ENCODE measurements around the gene ELK4. TPM values are rescaled to one million over a fixed set of nuclear protein-coding genes. Genes with fewer than 3 reads are reported as not detected.

ELK4 gene, protein sequence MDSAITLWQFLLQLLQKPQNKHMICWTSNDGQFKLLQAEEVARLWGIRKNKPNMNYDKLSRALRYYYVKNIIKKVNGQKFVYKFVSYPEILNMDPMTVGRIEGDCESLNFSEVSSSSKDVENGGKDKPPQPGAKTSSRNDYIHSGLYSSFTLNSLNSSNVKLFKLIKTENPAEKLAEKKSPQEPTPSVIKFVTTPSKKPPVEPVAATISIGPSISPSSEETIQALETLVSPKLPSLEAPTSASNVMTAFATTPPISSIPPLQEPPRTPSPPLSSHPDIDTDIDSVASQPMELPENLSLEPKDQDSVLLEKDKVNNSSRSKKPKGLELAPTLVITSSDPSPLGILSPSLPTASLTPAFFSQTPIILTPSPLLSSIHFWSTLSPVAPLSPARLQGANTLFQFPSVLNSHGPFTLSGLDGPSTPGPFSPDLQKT
- 10 to 100 TPM; 72.8 to 86.8 TPM for total RNA-seq

DNA sequence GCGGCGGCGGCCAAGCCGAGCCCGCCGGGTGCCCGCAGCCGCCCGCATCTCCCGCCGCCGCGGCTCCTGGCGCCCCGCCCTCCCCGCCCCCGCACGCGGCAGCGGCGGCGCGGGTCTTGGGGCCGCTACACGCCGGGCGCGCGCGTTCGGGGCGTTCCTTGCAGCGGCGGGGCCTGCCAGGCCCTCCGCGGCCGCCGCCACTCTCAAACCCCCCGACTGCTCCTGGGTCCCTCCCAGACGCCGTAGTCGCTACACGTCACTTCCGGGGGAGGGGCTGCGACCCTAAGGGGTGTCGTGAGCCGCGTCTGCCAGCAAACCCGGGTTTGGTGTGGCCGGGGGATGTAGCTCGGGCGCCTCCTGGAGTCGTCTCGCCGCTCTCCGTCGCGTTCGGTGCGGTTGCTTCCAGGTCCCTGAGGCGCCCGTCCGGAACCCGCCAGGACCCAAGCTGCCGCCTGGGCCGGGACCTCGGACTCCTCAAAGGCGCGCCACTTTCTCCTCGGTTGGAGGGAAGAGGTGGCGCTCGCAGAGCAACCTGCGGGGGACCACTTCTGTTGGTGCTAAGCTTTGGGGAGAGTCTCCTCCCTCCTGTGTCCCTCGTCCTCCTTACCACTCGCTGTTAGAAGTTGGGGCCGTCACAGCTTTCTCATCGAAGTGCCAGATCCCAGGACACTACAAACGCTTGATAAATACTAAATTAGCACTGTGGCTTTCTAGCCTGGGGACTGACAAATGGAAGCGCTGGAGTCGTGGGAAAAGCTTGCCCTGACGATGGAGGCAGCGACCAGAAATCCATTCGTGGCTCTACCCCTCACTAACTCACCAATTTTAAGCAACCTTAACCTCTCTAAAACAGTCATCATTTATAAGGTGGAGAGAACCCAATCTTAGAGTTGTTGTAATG, at the start of gene ELK4:
Gene ELK4, minus strand, starts transcription at position 244 of the 901 bp plus-strand sequence. CDS start 8,129 bp downstream, outside the sequence.
- Mint-ChIP-seq H3K4me3 (peak within 1 kb of the TSS; percentile 93 to 94), H3K27ac (peak within 1 kb of the TSS; percentile 91), H3K27me3 (ENCODE audit: low read depth) (no peaks in the 10 kb centered on the region), H3K4me1 (ENCODE audit: low read depth) (peaks cover 30% of the 10 kb centered on the region), H3K36me3 (ENCODE audit: insufficient read depth in 2 of 2) (peaks cover 0 to 3% of the 10 kb centered on the region in 2 donors), H3K9me3 (no peaks in the 10 kb centered on the region)
- ATAC-seq (replicated peaks in 1 of 2) (peak; percentile 86), DNase-seq (peak; percentile 100)

DNA sequence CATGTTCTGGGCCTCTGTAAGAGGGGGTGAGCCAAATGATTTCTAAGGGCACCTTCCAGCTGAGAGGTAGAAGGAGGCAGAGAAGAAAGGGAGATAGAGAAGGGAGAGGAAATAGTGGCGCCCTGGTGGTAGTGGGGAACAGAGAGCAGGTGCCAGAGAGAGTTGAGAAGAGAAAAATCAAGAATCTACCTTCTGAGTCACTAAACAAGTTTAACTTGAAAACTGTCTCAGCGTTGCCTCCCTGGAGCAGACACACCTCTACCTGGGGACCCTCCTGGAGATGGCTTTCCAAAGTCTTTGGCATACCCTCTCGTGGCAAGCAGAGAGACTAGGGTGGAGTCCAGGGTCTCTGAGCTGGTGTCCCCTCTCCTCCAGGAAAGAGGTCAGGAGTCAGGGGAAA, 49.6 kb upstream of the ELK4 start:
- peak overlapping the region; percentile 74 to 81 for H3K4me3 Mint-ChIP-seq

DNA sequence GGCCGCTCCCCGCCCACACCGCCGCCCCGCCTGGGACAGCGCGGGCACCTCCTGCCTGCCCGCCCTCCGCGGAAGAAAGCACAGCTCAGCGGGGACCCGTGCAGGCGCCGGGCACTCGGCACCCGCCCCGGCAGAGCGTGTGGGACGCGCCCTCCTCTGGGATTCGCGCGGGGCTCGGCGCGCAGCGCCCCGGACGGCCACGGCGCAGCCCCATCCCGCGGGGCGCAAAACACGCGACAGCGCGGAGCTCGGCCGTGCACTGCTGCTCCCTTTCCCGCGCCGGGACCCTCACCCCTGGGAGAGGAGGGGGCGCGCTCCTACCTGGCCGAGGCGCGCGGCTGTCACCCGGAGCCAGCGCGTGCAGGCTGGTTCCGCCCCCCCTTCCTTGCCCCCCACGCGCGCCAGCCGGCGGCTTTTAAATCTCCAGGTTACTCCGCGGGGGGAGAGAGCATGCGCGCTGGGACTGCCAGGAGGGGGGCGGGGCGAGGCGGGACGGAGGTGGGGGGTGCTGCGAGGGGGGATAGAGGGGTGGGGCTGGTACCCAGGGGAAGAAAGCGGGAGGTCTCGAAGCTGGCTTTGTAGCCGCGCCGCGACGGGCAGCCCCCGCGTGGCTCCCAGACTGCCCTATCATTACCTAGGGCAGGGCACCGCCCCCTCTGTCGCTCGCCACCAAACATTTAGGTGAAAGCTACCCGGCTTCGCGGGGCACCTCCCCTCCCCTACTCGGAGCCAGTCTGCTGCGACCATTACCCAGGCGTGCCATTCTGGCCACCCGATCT, 48.5 kb upstream of the ELK4 start, which contains the start of gene SLC45A3:
Gene SLC45A3, minus strand, starts transcription at position 437 of the 779 bp plus-strand sequence. CDS start 15,853 bp downstream, outside the sequence.
- peak; percentile 48 to 50 for DNase-seq
- Mint-ChIP-seq H3K27me3 (ENCODE audit: low read depth) (peaks cover 20% of the 10 kb centered on the region), H3K27ac (no peak within 1 kb of the TSS), H3K9me3 (no peaks in the 10 kb centered on the region), H3K4me1 (ENCODE audit: low read depth) (peaks cover 13% of the 10 kb centered on the region), H3K36me3 (ENCODE audit: insufficient read depth in 2 of 2) (no peaks in the 10 kb centered on the region), H3K4me3 (peak within 1 kb of the TSS; percentile 86 to 90)
- peak; percentile 84 to 87 for ATAC-seq (replicated peaks in 1 of 2)

More for the DNA sequence above, 49.6 kb upstream of the ELK4 start:
- DNase-seq (no peak), ATAC-seq (replicated peaks in 1 of 2) (no peak)
- Mint-ChIP-seq H3K4me1 (ENCODE audit: low read depth) (peaks cover 13% of the 10 kb centered on the region), H3K27ac (no peak overlapping the region), H3K36me3 (ENCODE audit: insufficient read depth in 2 of 2) (no peaks in the 10 kb centered on the region), H3K27me3 (ENCODE audit: low read depth) (peaks cover 20% of the 10 kb centered on the region), H3K9me3 (no peaks in the 10 kb centered on the region)

DNA sequence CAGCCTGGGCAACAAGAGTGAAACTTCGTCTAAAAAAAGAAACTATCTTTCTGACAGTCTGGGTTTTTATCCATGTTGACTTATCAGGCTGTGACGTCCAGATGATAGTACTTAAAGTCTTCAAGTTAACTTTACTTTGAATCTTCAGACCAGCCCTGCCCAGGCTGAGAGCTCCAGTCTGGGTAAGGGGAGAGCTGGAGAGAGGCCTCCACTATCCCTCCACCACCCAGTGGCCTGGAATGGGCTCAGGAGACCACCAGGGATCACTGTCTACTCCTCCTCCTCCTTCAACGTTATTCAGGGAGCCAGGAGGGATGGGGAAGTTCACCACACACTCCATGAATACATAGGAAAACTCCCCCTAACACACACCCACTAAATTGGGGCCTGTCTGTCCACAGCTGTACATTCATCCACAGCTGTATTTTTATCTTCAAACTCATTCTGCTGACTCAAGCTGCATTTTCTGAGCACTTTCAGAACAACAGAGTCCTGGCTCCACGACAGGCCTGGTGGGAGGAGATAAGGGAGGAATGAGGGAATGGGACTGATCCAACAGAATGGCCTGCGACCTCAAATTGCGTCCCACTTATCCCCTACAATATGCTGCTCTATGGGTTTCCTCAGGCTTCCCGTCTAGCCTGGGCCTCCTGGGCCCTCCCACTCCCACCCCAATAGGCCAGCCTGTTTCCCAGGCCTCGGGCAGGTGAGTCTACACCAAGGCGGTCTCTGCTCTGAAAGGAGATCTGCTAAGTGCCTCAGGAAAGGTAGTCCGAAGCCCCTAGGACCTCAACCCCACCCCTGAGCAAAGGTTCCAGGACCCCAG, 46.7 kb upstream of the ELK4 start:
- no peaks in the 10 kb centered on the region for H3K36me3 Mint-ChIP-seq (ENCODE audit: insufficient read depth in 2 of 2)
- H3K4me3 Mint-ChIP-seq, result peak overlapping the region; percentile 86 to 90
- H3K9me3 Mint-ChIP-seq, result no peaks in the 10 kb centered on the region
- H3K27me3 Mint-ChIP-seq (ENCODE audit: low read depth), result peaks cover 20% of the 10 kb centered on the region
- no peak overlapping the region for H3K27ac Mint-ChIP-seq
- peaks cover 13% of the 10 kb centered on the region for H3K4me1 Mint-ChIP-seq (ENCODE audit: low read depth)
- ATAC-seq (replicated peaks in 1 of 2) (no peak), DNase-seq (no peak)

DNA sequence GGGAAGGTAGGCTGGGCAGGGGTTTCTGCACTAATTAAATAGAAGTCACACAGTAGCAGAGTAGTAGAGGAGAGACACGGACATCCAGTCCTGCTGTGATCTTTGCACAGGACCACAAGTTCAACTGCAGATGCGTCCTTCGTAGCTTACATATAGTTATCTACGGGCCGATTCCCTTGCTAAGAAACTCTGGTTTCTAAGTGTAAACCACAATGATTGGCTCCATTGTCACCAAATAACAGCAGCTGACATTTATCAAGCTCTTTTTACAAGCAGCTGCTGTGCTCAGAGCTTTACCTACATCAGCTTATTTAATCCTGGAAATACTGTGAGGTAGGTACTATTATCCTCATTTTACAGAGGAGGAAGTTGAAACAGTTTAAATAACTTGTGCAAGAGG, 45.4 kb upstream of the ELK4 start:
- Mint-ChIP-seq H3K9me3 (no peaks in the 10 kb centered on the region), H3K4me1 (ENCODE audit: low read depth) (peaks cover 13% of the 10 kb centered on the region), H3K27ac (no peak overlapping the region), H3K4me3 (no peak overlapping the region), H3K27me3 (ENCODE audit: low read depth) (peaks cover 23% of the 10 kb centered on the region), H3K36me3 (ENCODE audit: insufficient read depth in 2 of 2) (no peaks in the 10 kb centered on the region)
- ATAC-seq (replicated peaks in 1 of 2), result no peak
- no peak for DNase-seq

DNA sequence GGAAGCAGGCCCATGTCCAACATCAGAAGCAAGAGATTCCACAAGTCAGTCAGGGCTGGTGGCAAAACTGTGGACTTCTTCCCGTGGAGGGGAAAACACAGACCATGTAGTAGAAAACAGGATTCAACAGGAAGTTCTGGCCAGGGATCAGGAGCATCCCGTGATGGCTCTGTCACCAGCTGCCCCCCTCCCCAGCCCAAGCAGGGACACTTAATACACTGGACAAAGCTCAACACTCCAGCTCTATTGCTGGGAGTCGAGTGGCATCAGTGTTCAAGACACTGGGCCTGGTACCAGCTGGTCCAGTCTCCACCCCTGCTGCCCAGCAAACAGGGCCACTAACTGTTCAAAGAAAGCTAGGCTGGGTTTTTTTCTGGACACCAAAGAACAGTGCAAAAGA, 44.8 kb upstream of the ELK4 start:
- DNase-seq, result no peak
- ATAC-seq (replicated peaks in 1 of 2), result no peak
- no peaks in the 10 kb centered on the region for H3K9me3 Mint-ChIP-seq
- H3K27me3 Mint-ChIP-seq (ENCODE audit: low read depth), result peaks cover 26% of the 10 kb centered on the region
- no peak overlapping the region for H3K4me3 Mint-ChIP-seq
- peaks cover 13% of the 10 kb centered on the region for H3K4me1 Mint-ChIP-seq (ENCODE audit: low read depth)
- no peaks in the 10 kb centered on the region for H3K36me3 Mint-ChIP-seq (ENCODE audit: insufficient read depth in 2 of 2)
- no peak overlapping the region for H3K27ac Mint-ChIP-seq

DNA sequence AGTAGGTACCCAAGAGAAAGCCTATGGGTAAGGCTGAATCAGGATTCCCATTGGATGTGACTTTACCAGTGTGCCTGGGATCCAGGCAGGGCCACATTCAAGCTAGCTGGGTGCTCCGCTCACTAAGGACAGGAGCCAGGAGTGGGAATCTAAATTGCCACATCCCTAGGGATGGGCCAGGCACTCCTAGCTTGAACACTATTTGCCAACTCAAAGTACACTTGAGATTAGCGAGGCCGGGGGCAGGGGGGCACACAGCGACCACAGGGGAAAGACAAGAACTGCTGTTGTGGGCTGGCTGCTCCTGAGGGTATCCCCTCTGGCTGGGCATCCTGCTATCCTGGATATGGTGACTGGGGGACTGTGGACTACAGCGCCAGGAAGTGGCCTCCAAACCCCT, 44.2 kb upstream of the ELK4 start:
- Mint-ChIP-seq H3K27ac (no peak overlapping the region), H3K27me3 (ENCODE audit: low read depth) (peaks cover 22% of the 10 kb centered on the region), H3K4me3 (no peak overlapping the region), H3K36me3 (ENCODE audit: insufficient read depth in 2 of 2) (no peaks in the 10 kb centered on the region), H3K4me1 (ENCODE audit: low read depth) (peaks cover 12% of the 10 kb centered on the region), H3K9me3 (no peaks in the 10 kb centered on the region)
- no peak for DNase-seq
- no peak for ATAC-seq (replicated peaks in 1 of 2)

DNA sequence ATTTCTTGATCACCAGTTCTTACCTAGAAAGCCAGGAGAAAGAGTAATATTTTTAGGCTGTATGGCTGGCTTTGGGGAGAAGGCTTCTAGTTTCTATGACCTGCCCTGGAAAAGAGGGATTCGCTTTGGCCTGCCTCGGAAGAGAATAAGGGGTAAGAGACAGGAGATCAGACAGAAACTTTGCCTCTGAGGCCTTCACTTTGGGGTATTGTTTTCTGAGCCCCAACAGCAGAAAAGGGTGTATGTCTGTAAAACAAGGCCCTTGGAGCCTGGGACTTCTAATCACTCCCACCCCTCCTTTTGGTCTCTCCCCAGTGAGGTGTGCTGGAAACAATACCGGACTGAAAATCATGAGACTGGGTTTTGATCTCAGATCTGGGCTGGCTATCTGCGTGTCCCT, 43.4 kb upstream of the ELK4 start:
- ATAC-seq (replicated peaks in 1 of 2) (no peak), DNase-seq (no peak)
- no peak overlapping the region for H3K4me3 Mint-ChIP-seq
- no peaks in the 10 kb centered on the region for H3K36me3 Mint-ChIP-seq (ENCODE audit: insufficient read depth in 2 of 2)
- H3K4me1 Mint-ChIP-seq (ENCODE audit: low read depth), result peaks cover 8% of the 10 kb centered on the region
- no peak overlapping the region for H3K27ac Mint-ChIP-seq
- H3K27me3 Mint-ChIP-seq (ENCODE audit: low read depth), result peaks cover 17% of the 10 kb centered on the region
- H3K9me3 Mint-ChIP-seq, result no peaks in the 10 kb centered on the region

DNA sequence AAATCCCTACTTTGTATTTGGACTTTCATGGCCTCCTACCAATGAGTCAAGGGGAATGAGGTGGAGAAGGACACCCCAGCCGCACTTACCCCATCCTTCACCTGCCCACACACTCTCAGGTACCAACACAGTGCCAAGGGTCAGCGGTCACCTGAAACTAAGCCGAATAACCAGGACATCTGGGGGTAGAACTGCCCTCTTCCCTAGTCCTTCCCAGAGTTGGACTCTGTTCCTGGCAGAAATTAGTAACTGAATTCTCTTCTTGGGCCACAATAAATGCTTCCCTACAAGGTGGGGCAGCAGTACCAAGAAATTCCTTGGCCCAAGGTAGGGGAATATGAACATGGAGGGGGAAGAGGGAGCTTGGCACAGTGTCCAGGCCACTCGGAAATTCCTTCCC, 41.2 kb upstream of the ELK4 start:
- peaks cover 8% of the 10 kb centered on the region for H3K4me1 Mint-ChIP-seq (ENCODE audit: low read depth)
- DNase-seq (no peak), ATAC-seq (replicated peaks in 1 of 2) (no peak)
- H3K9me3 Mint-ChIP-seq, result no peaks in the 10 kb centered on the region
- H3K27ac Mint-ChIP-seq, result no peak overlapping the region
- no peaks in the 10 kb centered on the region for H3K36me3 Mint-ChIP-seq (ENCODE audit: insufficient read depth in 2 of 2)
- peaks cover 18% of the 10 kb centered on the region for H3K27me3 Mint-ChIP-seq (ENCODE audit: low read depth)
- no peak overlapping the region for H3K4me3 Mint-ChIP-seq

DNA sequence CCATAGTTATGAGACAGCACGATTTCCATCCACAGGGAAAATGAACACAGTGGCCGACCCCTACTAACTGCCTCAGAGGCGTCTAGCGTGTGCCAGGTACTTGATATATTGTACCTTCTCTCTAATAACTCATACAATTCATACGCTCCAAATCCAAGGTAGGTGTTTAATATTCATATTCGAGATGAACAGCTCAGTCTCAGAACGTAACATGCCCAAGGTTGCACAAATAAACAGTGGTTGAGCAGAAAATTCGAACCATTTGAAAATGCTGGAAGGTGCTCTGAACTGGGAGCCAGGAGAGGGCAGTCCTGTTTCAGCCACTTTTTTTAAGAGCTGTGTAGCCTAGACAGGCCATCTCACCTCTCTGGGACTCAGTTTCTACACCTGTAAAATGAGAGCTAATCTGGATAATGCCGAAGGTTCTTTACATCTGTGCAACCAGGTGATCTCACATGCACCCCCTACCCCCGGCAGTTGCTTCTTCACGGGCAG, 40.6 kb upstream of the ELK4 start:
- no peak for ATAC-seq (replicated peaks in 1 of 2)
- Mint-ChIP-seq H3K4me1 (ENCODE audit: low read depth) (peaks cover 8% of the 10 kb centered on the region), H3K36me3 (ENCODE audit: insufficient read depth in 2 of 2) (no peaks in the 10 kb centered on the region), H3K4me3 (no peak overlapping the region), H3K27me3 (ENCODE audit: low read depth) (peaks cover 19% of the 10 kb centered on the region), H3K9me3 (no peaks in the 10 kb centered on the region), H3K27ac (no peak overlapping the region)
- DNase-seq, result no peak

DNA sequence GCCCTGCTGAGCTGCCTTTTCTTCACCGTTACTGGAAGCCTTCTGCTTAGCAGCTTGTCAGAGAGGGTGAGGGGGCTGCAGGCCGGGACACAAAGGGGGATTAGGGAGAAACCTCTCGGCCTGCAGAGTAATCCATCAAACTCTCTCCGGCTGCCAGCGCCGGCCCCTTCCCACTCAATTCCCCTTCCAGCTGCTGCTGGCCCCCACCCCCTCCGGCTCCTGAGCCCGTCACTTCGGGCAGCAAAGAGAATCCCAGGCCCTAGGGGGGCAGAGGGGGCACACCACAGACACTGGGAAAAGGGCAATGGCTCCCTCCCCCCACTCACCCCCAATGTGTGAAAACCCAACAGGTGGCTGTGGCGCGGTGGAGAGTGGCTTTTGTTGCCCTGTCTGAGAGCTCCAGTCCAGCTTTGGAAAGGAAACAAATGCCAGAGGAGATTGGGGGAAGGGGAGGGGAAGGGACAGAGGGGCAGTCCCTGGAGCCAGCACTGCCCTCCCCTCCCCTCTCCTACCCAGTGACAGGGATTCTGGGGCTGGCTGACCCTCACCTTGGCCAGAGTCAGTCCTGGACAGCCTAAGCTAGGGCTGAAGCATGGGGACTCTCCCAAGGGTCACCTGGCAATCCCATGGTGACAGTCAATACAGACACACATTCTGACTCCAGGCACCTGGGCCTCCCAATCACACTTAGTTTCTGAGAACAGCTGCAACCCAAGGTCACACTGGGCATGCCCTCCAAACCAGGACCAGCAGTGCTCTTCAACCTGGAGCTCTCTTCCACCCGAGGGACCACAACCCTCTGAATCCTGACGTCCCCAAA, 39.0 kb upstream of the ELK4 start:
- Mint-ChIP-seq H3K4me3 (no peak overlapping the region), H3K36me3 (ENCODE audit: insufficient read depth in 2 of 2) (no peaks in the 10 kb centered on the region), H3K27me3 (ENCODE audit: low read depth) (peaks cover 19% of the 10 kb centered on the region), H3K4me1 (ENCODE audit: low read depth) (peaks cover 8% of the 10 kb centered on the region), H3K27ac (no peak overlapping the region), H3K9me3 (no peaks in the 10 kb centered on the region)
- no peak for DNase-seq
- ATAC-seq (replicated peaks in 1 of 2), result no peak

All from activated T-cell treated with anti-CD3 and anti-CD28 coated beads, Interleukin-2, amount 50 U/mL, for 72 hours (primary cell).